Activated CD4-positive, alpha-beta T cell treated with anti-CD3 and anti-CD28 coated beads, Interleukin-2, amount 10 ng/mL, durations not matched to agents 24 days and 14 days (primary cell): ENCODE measurements around the gene ZNHIT6. TPM values are rescaled to one million over a fixed set of nuclear protein-coding genes. Genes with fewer than 3 reads are reported as not detected.

ENCODE experiments used
- DNase-seq: peaks from one replicate; pipeline ENCODE4 v3.0.0; 2022
- H3K27ac Mint-ChIP-seq: one replicate; pipeline ENCODE4 v1.8.0; 2022; ENCODE audit warnings: mild to moderate bottlenecking, mixed read lengths
- H3K27me3 Mint-ChIP-seq: one replicate; pipeline ENCODE4 v1.8.0; 2022; ENCODE audit warnings: mixed read lengths
- H3K36me3 Mint-ChIP-seq: one replicate; pipeline ENCODE4 v1.8.0; 2022; ENCODE audit warnings: low read depth, mild to moderate bottlenecking, mixed read lengths
- H3K4me1 Mint-ChIP-seq: one replicate; pipeline ENCODE4 v1.8.0; 2021; ENCODE audit warnings: mixed read lengths
- H3K4me3 Mint-ChIP-seq: one replicate; pipeline ENCODE4 v1.8.0; 2022; ENCODE audit warnings: mild to moderate bottlenecking, moderate library complexity, mixed read lengths
- H3K9me3 Mint-ChIP-seq: one replicate; pipeline ENCODE4 v1.8.0; 2021; ENCODE audit warnings: mixed read lengths
- intact Hi-C: fragments of 100-400 bp; cut with micrococcal nuclease; formaldehyde crosslinking; loops from one replicate; pipeline ENCODE4 v1.15.1; 2023
- total RNA-seq: library from RNA; stranded (reverse); gene quantifications from 2 replicates; pipeline ENCODE4 v1.2.3, GENCODE V29; 2022

The ZNHIT6 gene
- total RNA-seq, 1 donor from 2014 or later, result 24.7 TPM

- no peak overlapping the region for H3K27ac Mint-ChIP-seq
- intact Hi-C loops, result no loop called here
- no peak overlapping the region for H3K4me3 Mint-ChIP-seq
Measured at GRCh38 chr1:85605484-85606413, 102.5 kb downstream of the ZNHIT6 start.

GRCh38 chr1:85604298-85604997, 103.8 kb downstream of the ZNHIT6 start:
- Mint-ChIP-seq H3K4me1 (no peaks in the 10 kb centered on the region), H3K27me3 (no peaks in the 10 kb centered on the region), H3K27ac (no peak overlapping the region), H3K36me3 (peaks cover 1% of the 10 kb centered on the region), H3K4me3 (no peak overlapping the region), H3K9me3 (peaks cover 3% of the 10 kb centered on the region)
- intact Hi-C loops, result no loop called here
- DNase-seq, result no peak

More at GRCh38 chr1:85605484-85606413, 102.5 kb downstream of the ZNHIT6 start:
- H3K36me3 Mint-ChIP-seq, result no peaks in the 10 kb centered on the region
- H3K4me1 Mint-ChIP-seq, result no peaks in the 10 kb centered on the region
- DNase-seq, result no peak
- no peaks in the 10 kb centered on the region for H3K27me3 Mint-ChIP-seq
- no peaks in the 10 kb centered on the region for H3K9me3 Mint-ChIP-seq

- Mint-ChIP-seq H3K4me3 (no peak overlapping the region), H3K36me3 (peaks cover 1% of the 10 kb centered on the region)
- intact Hi-C loops, result no loop called here
Measured at GRCh38 chr1:85603086-85603880, 105.0 kb downstream of the ZNHIT6 start.

GRCh38 chr1:85602571-85602970, 105.7 kb downstream of the ZNHIT6 start:
- Mint-ChIP-seq H3K36me3 (peaks cover 1% of the 10 kb centered on the region), H3K27me3 (no peaks in the 10 kb centered on the region), H3K4me1 (no peaks in the 10 kb centered on the region), H3K4me3 (no peak overlapping the region), H3K27ac (no peak overlapping the region), H3K9me3 (peaks cover 7% of the 10 kb centered on the region)
- intact Hi-C loops, result no loop called here
- no peak for DNase-seq

More at GRCh38 chr1:85603086-85603880, 105.0 kb downstream of the ZNHIT6 start:
- Mint-ChIP-seq H3K27ac (no peak overlapping the region), H3K4me1 (no peaks in the 10 kb centered on the region), H3K27me3 (no peaks in the 10 kb centered on the region), H3K9me3 (peaks cover 7% of the 10 kb centered on the region)
- no peak for DNase-seq

GRCh38 chr1:85601901-85602300, 106.3 kb downstream of the ZNHIT6 start:
- DNase-seq, result no peak
- Mint-ChIP-seq H3K9me3 (peaks cover 7% of the 10 kb centered on the region), H3K36me3 (peaks cover 1% of the 10 kb centered on the region), H3K4me1 (no peaks in the 10 kb centered on the region), H3K27ac (no peak overlapping the region), H3K4me3 (no peak overlapping the region), H3K27me3 (no peaks in the 10 kb centered on the region)
- intact Hi-C loops, result no loop called here

- H3K36me3 Mint-ChIP-seq, result peaks cover 1% of the 10 kb centered on the region
- H3K4me3 Mint-ChIP-seq, result no peak overlapping the region
- no peak for DNase-seq
- no peaks in the 10 kb centered on the region for H3K4me1 Mint-ChIP-seq
- peaks cover 7% of the 10 kb centered on the region for H3K9me3 Mint-ChIP-seq
- no peaks in the 10 kb centered on the region for H3K27me3 Mint-ChIP-seq
- no peak overlapping the region for H3K27ac Mint-ChIP-seq
- intact Hi-C loops, result no loop called here
Measured at GRCh38 chr1:85599681-85600080, 108.6 kb downstream of the ZNHIT6 start.

Other genes with a start within 250 kb of the ZNHIT6 start
- not detected in 2 replicates for gene DDAH1, start 243.3 kb downstream of the ZNHIT6 start, total RNA-seq
- 0.14 and 0.21 TPM in 2 replicates for gene CCN1, start 127.7 kb downstream of the ZNHIT6 start, total RNA-seq